Heart left ventricle (tissue), 16 donors: ENCODE results near the gene TMEM214. TPM values are rescaled to one million over a fixed set of nuclear protein-coding genes. Genes with fewer than 3 reads are reported as not detected.

Experiments used
- ATAC-seq, 4 donors: fragments of 200-7000 bp; cut with Tn5 transposase; one replicate each; pipeline ENCODE4 v1.9.1; 2020 to 2022; ENCODE audit warnings: moderate library complexity in 4 of 4, mild to moderate bottlenecking in 3 of 4, moderate number of reproducible peaks in 1 of 4
- DNase-seq, 5 donors: peaks; one replicate each; pipeline ENCODE4 v3.0.0-alpha.2; 2020
- H3K27ac ChIP-seq, 12 donors: fragments of 200-600 bp; sonication (generic) in 4 of 12; one replicate each; pipeline versions ENCODE4 v1.5.0 to v1.8.0; 2016 to 2022; ENCODE audit warnings: mild to moderate bottlenecking in 2 of 12
- H3K27me3 ChIP-seq, 9 donors: fragments of 200-600 bp; sonication (generic) in 2 of 9; one replicate each; pipeline versions ENCODE4 v1.5.1 to v1.8.0; 2016 to 2022; ENCODE audit warnings: mild to moderate bottlenecking in 3 of 9
- H3K36me3 ChIP-seq, 9 donors: fragments of 200-600 bp; sonication (generic) in 2 of 9; one replicate each; pipeline versions ENCODE4 v1.5.0 to v1.8.0; 2018 to 2022; ENCODE audit warnings: mild to moderate bottlenecking in 2 of 9
- H3K4me1 ChIP-seq, 12 donors: fragments of 200-600 bp; sonication (generic) in 4 of 12; one replicate each; pipeline versions ENCODE4 v1.5.0 to v1.8.0; 2016 to 2022; ENCODE audit warnings: mild to moderate bottlenecking in 3 of 12
- H3K4me3 ChIP-seq, 12 donors: fragments of 200-600 bp; sonication (generic) in 4 of 12; one replicate each; pipeline versions ENCODE4 v1.5.0 to v1.8.0; 2017 to 2022; ENCODE audit warnings: mild to moderate bottlenecking in 9 of 12, moderate library complexity in 4 of 12
- H3K9me3 ChIP-seq, 12 donors: fragments of 200-600 bp; sonication (generic) in 4 of 12; one replicate each; pipeline versions ENCODE4 v1.5.0 to v1.8.0; 2016 to 2022; ENCODE audit warnings: mild to moderate bottlenecking in 1 of 12
- POLR2A ChIP-seq, 2 donors: fragments of 450-650 bp; IDR thresholded peaks; one replicate each; pipeline ENCODE4 v1.6.1; 2017; ENCODE audit warnings: antibody characterized with exemption in 2 of 2, mild to moderate bottlenecking in 2 of 2, moderate library complexity in 2 of 2
- WGBS, 4 donors: extraction: QIAGEN DNeasy Blood & Tissue Kit in 2 of 4; methylation state at CpG; one replicate each; pipeline versions ENCODE4 v1.1.5 to v1.1.7; 2013 to 2018; 5-methylcytosine and 5-hydroxymethylcytosine counted together
- intact Hi-C, 10 donors: fragments of 100-400 bp; cut with DNase I; formaldehyde crosslinking; loops; one replicate each; pipeline versions ENCODE4 v1.11.1 to v1.14.2; 2022
- polyA plus RNA-seq, 2 donors: library from polyadenylated mRNA; stranded (reverse); fragments of 200-250 nt; gene quantifications; one replicate each; pipeline ENCODE4 v1.2.3, GENCODE V29; 2013
- total RNA-seq, 9 donors: library from RNA; depleted of rRNA in 2 of 9; stranded (reverse); fragments of >200 nt in 2 of 9; fragmentation: NEBNext Ultra II Directional in 3 of 9; extraction: Animal tissue kit (Norgen Biotek cat#: 25700) in 3 of 9; gene quantifications; one replicate each; pipeline versions ENCODE4 v1.1.0 to v1.2.4, GENCODE V29; 2016 to 2023
- TF ChIP-seq, protein P1 (sequence below), 12 donors: fragments of 200-600 bp; sonication (generic) in 4 of 12; IDR thresholded peaks; one replicate each; pipeline versions ENCODE4 v1.5.0 to v1.8.0; 2018 to 2022; ENCODE audit warnings: antibody characterized with exemption in 12 of 12, mild to moderate bottlenecking in 5 of 12
- donor health status: ischemic (EF 13 %, LVEDD 7.1; RV severe dilation, severe dysfunction).
- donor health status: healthy with polysubstance abuse.
- donor health status: DM: no; HTN: yes; CAD: no.
- donor health status: DM: no; HTN: no; CAD: no.
- donor health status: ischemic (EF 25% LVEDD 6.9; RV normal size, moderate dysfunction).
- donor health status: ischemic (EF 25% LVEDD 5.7; RV mildly dilated, moderate dysfunction).
- donor health status: healthy.
- donor health status: DM: yes; HTN: yes; CAD: no.
- donor health status: ischemic (EF 35%, LVEDD 5.7; RV mildly dilated, moderate dysfunction).
- donor health status: nonischemic (EF 11% LVEDD 7.7; RV severe dilation, severe dysfunction).
- donor health status: DM: yes; HTN: yes; CAD: no.
- donor health status: PGD.
- donor health status: ischemic (EF 29% LVEDD 5.4; RV normal size, mild dysfunction).
- donor health status: nonischemic (EF 23%, LVEDD 6.1; RV moderate dilation, normal function).

TMEM214 gene
- total and polyA plus RNA-seq, 11 donors = 18.3 to 58.0 (median 31.6) TPM

GRCh38 chr2:26993768-26994167, 39.0 kb upstream of the TMEM214 start:
- intact Hi-C loops = no loop called here

GRCh38 chr2:26994983-26995382, 37.8 kb upstream of the TMEM214 start:
- Histone ChIP-seq H3K36me3 (peaks cover 0 to 3% (median 0%) of the 10 kb centered on the region in 9 donors), H3K27me3 (no peaks in the 10 kb centered on the region), H3K4me3 (no peak overlapping the region), H3K4me1 (no peaks in the 10 kb centered on the region), H3K27ac (no peak overlapping the region), H3K9me3 (no peaks in the 10 kb centered on the region)
- TF ChIP-seq, protein P1, sequence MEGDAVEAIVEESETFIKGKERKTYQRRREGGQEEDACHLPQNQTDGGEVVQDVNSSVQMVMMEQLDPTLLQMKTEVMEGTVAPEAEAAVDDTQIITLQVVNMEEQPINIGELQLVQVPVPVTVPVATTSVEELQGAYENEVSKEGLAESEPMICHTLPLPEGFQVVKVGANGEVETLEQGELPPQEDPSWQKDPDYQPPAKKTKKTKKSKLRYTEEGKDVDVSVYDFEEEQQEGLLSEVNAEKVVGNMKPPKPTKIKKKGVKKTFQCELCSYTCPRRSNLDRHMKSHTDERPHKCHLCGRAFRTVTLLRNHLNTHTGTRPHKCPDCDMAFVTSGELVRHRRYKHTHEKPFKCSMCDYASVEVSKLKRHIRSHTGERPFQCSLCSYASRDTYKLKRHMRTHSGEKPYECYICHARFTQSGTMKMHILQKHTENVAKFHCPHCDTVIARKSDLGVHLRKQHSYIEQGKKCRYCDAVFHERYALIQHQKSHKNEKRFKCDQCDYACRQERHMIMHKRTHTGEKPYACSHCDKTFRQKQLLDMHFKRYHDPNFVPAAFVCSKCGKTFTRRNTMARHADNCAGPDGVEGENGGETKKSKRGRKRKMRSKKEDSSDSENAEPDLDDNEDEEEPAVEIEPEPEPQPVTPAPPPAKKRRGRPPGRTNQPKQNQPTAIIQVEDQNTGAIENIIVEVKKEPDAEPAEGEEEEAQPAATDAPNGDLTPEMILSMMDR (IDR thresholded peaks at IDR 0.05) = no peak
- TF ChIP-seq POLR2A (IDR thresholded peaks at IDR 0.05) = no peak
- ATAC-seq (no peak), DNase-seq (no peak)
- intact Hi-C loops = no loop called here
- WGBS, 4 donors = 90 to 100% (median 94%) methylated on average over 1 of the region's 1 CpG

More at GRCh38 chr2:26993768-26994167, 39.0 kb upstream of the TMEM214 start:
- DNase-seq = no peak
- no peak overlapping the region for H3K4me3 ChIP-seq
- no peaks in the 10 kb centered on the region for H3K4me1 ChIP-seq
- ATAC-seq = no peak
- H3K9me3 ChIP-seq = no peaks in the 10 kb centered on the region
- H3K27ac ChIP-seq = no peak overlapping the region
- no peaks in the 10 kb centered on the region for H3K27me3 ChIP-seq
- no peak for TF ChIP-seq POLR2A (IDR thresholded peaks at IDR 0.05)
- TF ChIP-seq, protein P1 (IDR thresholded peaks at IDR 0.05) = no peak
- peaks cover 0 to 3% (median 0%) of the 10 kb centered on the region in 9 donors for H3K36me3 ChIP-seq
- WGBS, 4 donors = 87 to 90% (median 89%) methylated on average over 1 of the region's 1 CpG

DNA sequence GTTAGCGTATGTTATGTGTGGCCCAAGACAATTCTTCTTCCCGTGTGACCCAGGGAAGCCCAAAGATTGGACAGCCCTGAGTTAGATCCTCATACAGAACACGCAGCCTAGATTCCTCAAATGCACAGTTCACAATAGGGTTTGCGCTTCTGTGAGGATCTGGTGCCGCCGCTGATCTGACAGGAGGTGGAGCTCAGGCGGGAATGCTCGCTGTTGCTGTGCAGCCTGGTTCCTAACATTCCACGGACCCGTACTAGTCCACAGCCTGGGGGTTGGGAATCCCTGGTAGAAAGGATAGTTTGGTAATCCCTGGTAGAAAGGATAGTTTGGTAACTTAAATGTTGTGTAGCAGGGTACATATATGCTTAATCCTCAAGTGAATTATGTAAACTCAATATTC, 35.4 kb upstream of the TMEM214 start:
- 76 to 83% (median 77%) methylated on average over 10 of the region's 10 CpGs for WGBS, 4 donors
- no peak for DNase-seq
- ATAC-seq = no peak
- H3K4me3 ChIP-seq = no peak overlapping the region
- H3K27ac ChIP-seq = no peak overlapping the region
- intact Hi-C loops = no loop called here
- no peaks in the 10 kb centered on the region for H3K4me1 ChIP-seq
- H3K36me3 ChIP-seq = peaks cover 0 to 3% (median 0%) of the 10 kb centered on the region in 9 donors
- H3K9me3 ChIP-seq = no peaks in the 10 kb centered on the region
- TF ChIP-seq, protein P1 (IDR thresholded peaks at IDR 0.05) = no peak
- no peak for TF ChIP-seq POLR2A (IDR thresholded peaks at IDR 0.05)
- H3K27me3 ChIP-seq = no peaks in the 10 kb centered on the region

DNA sequence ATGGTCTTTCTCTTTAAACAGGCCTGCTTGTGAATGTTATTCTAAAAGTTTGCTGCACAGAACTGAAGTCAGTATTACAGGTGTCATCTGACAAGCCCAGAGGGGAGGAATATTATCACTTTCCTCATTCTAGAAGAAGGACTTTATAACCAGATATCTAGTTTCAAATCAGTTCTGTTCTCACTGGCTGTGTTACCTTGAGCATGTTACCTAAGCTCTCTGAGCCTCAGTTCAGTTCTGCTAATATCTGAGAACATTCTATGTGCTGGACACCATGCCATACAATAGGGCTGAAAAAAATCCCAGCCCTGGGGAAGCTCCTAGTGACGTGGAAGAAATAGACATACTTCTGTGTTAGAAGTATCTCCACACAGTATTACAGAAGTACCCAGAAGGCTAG, 34.4 kb upstream of the TMEM214 start:
- intact Hi-C loops = no loop called here
- DNase-seq (no peak), ATAC-seq (no peak)
- H3K4me3 ChIP-seq = no peak overlapping the region
- no peaks in the 10 kb centered on the region for H3K9me3 ChIP-seq
- peaks cover 0 to 3% (median 0%) of the 10 kb centered on the region in 9 donors for H3K36me3 ChIP-seq
- TF ChIP-seq POLR2A (IDR thresholded peaks at IDR 0.05) = no peak
- TF ChIP-seq, protein P1 (IDR thresholded peaks at IDR 0.05) = no peak
- no peaks in the 10 kb centered on the region for H3K27me3 ChIP-seq
- 83 to 92% (median 86%) methylated on average over 1 of the region's 1 CpG for WGBS, 4 donors
- H3K4me1 ChIP-seq = no peaks in the 10 kb centered on the region
- no peak overlapping the region for H3K27ac ChIP-seq
